ENCODE results near the gene SRP19. TPM values are rescaled to one million over a fixed set of nuclear protein-coding genes. Genes with fewer than 3 reads are reported as not detected.
A peak's percentile ranks its signal among the peaks of the same experiment; 100 is the strongest.
"Not testable (repeated sequence)": the region's sequence is repeated elsewhere in the genome, so short reads cannot be mapped to it uniquely, and the experiment has no call there.

Gene SRP19
- total RNA-seq, 2 experiments from 2014 or later: 66.5 to 67.3 TPM

DNA sequence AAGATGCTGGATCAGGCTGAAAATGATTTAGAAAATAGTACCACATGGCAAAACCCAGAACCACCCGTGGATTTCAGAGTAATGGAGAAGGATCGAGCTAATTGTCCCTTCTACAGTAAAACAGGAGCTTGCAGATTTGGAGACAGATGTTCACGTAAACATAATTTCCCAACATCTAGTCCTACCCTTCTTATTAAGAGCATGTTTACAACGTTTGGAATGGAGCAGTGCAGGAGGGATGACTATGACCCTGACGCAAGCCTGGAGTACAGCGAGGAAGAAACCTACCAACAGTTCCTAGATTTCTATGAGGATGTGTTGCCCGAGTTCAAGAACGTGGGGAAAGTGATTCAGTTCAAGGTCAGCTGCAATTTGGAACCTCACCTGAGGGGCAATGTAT lies 31.0 kb downstream of the SRP19 start:
- peaks cover 38% of the 10 kb centered on the region for H3K36me3 Mint-ChIP-seq
- H3K27me3 Mint-ChIP-seq, H3K4me3 Mint-ChIP-seq, H3K27ac Mint-ChIP-seq, H3K9me3 Mint-ChIP-seq, DNase-seq: not testable (repeated sequence)
- peaks cover 17% of the 10 kb centered on the region for H3K4me1 Mint-ChIP-seq

DNA sequence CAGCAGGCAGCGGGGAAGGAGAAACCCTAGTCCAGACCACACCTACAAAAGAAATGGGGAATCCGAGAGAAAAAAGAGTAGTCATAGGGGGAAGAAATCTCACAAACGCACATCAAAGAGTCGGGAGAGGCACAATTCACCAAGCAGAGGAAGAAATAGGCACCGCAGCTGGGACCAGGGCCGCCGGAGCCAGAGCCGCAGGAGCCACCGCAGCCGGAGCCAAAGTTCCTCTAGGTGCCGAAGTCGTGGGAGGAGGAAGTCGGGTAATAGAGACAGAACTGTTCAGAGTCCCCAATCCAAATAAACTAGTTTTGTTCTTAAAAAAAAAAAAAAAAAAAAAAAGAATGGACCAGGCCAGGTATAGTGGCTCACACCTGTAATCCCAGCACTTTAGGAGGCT lies 31.7 kb downstream of the SRP19 start:
- Mint-ChIP-seq H3K36me3 (peaks cover 37% of the 10 kb centered on the region), H3K4me1 (peaks cover 12% of the 10 kb centered on the region), H3K4me3 (no peak overlapping the region), H3K9me3 (peaks cover 3% of the 10 kb centered on the region), H3K27ac (no peak overlapping the region), H3K27me3 (no peaks in the 10 kb centered on the region)
- DNase-seq: no peak

DNA sequence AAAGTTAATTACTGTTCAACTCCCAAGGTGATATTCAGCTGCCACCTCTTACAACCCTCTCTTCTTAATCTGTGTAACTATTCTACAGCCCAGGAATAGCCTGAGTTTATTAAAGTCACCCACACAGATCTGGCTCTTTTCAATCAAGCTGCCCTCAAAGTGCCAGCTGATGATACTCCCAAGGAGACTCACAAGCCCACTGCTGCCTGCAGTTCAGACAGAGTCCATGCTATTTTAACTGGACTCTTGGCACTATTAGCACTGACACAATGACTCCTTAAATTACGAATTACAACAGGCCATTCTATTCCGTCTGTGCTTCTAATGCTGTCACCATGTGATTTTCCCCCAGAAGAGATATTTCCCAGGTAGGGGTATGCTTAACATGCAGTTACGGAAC lies 34.6 kb downstream of the SRP19 start:
- peaks cover 2% of the 10 kb centered on the region for H3K4me1 Mint-ChIP-seq
- no peaks in the 10 kb centered on the region for H3K27me3 Mint-ChIP-seq
- H3K36me3 Mint-ChIP-seq: peaks cover 31% of the 10 kb centered on the region
- no peak for DNase-seq
- no peak overlapping the region for H3K4me3 Mint-ChIP-seq
- H3K9me3 Mint-ChIP-seq: no peaks in the 10 kb centered on the region
- H3K27ac Mint-ChIP-seq: no peak overlapping the region

DNA sequence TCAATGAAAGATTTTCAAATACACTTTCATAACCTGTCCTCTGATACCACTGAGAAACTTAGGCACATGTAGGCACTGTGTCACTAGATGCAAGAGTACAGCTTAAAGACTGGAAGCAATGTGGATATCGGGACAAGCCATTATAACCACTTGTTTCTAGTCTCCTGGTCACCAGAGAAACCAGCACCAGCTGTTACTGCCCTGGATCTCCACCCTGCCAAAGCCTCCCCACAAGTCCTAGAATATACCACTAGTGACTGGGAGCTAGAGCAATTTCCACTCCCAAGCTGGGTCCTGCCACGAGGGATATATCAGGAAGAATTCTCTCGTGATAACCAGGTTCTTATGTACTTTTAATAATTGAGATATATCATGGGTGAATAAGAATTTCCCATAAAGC lies 41.5 kb downstream of the SRP19 start:
- Mint-ChIP-seq H3K9me3 (no peaks in the 10 kb centered on the region), H3K27me3 (no peaks in the 10 kb centered on the region), H3K4me3 (no peak overlapping the region), H3K4me1 (peaks cover 11% of the 10 kb centered on the region), H3K27ac (no peak overlapping the region), H3K36me3 (peaks cover 19% of the 10 kb centered on the region)
- no peak for DNase-seq

DNA sequence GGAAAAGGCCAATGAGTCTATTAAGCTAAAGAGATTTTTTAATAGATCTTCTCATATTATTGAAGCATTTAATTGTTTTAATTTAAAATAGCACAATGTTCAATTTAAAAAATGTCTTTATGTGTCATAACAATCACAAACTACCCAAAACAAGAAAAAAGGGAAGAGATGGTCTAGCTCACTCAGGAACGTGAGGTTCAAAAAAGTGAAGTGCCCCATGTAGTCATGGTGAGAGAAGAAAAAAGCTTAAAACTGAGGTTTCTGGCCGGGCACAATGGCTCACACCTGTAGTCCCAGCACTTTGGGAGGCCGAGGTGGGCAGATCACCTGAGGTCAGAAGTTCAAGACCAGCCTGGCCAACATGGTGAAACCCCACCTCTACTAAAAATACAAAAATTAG lies 43.9 kb downstream of the SRP19 start:
- not testable (repeated sequence) for H3K9me3 Mint-ChIP-seq, H3K27ac Mint-ChIP-seq, H3K27me3 Mint-ChIP-seq

DNA sequence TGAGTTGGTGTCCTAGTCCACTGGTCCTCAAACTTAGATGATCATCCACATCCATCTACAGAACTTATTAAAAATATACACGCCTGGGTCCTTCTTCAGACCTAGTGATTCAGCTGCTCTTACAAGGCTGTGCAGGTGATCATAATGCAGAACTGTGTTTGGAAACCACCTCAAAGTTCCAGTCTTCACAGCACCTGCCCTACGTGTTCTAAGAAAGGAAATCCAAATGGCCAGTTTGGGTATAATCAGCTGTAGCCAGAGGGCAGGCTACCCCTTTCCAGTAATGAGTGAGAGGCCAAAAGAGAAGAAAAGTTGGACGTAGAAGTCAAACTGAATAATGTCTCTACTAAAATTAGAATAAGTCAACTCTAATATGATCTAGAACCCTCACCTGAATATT lies 45.5 kb downstream of the SRP19 start:
- H3K27me3 Mint-ChIP-seq: no peaks in the 10 kb centered on the region
- H3K9me3 Mint-ChIP-seq: no peaks in the 10 kb centered on the region
- H3K4me1 Mint-ChIP-seq: peaks cover 16% of the 10 kb centered on the region
- DNase-seq: no peak
- H3K36me3 Mint-ChIP-seq: peaks cover 20% of the 10 kb centered on the region
- H3K27ac Mint-ChIP-seq: no peak overlapping the region
- H3K4me3 Mint-ChIP-seq: no peak overlapping the region

More for the DNA sequence above, 43.9 kb downstream of the SRP19 start:
- DNase-seq, H3K4me3 Mint-ChIP-seq: not testable (repeated sequence)
- peaks cover 16% of the 10 kb centered on the region for H3K36me3 Mint-ChIP-seq
- peaks cover 11% of the 10 kb centered on the region for H3K4me1 Mint-ChIP-seq

DNA sequence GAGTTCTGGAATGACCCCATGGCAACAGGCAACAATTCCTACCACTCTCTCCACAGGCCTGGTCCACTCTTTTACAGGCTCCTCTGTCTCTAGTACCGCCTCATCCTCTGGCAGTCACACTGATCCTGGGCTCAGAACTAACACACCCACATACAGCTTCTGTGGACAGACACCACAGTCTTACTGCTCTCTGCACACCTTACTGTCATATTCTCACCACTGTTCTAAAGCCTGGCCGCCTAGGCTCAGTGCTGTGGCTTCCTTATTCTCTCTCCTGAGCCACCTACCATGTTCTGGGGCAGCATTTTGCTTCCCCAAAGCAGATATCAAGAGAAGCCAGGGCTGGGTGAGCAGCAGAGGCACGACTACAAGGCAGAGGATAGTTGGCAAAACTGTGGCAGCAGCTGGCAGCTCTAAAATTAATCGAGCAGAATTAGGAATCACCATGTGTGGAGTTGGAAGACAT lies 46.1 kb downstream of the SRP19 start:
- Mint-ChIP-seq H3K27ac (no peak overlapping the region), H3K4me1 (peaks cover 19% of the 10 kb centered on the region), H3K9me3 (no peaks in the 10 kb centered on the region), H3K4me3 (no peak overlapping the region), H3K36me3 (peaks cover 20% of the 10 kb centered on the region), H3K27me3 (no peaks in the 10 kb centered on the region)
- no peak for DNase-seq

DNA sequence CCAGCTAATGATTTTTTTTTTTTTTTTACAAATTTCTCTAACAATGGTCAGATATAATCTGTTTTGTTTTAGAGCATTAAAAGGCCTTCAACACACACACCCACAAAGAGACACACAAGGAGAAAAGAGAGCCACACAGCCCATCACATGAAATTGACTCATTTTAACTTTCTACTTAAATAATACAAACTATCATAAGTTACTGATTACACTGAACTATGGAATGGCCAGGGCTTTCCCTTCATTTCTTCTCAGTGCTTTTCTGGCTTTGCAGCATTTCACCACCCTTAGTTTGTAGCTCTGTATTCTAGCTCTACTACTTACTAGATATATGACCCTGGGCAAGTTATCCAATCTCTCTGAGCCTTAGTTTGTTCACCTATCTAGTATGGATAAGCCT lies 47.8 kb downstream of the SRP19 start:
- no peak overlapping the region for H3K4me3 Mint-ChIP-seq
- no peak overlapping the region for H3K27ac Mint-ChIP-seq
- H3K4me1 Mint-ChIP-seq: peaks cover 22% of the 10 kb centered on the region
- H3K36me3 Mint-ChIP-seq: peaks cover 23% of the 10 kb centered on the region
- no peaks in the 10 kb centered on the region for H3K9me3 Mint-ChIP-seq
- H3K27me3 Mint-ChIP-seq: no peaks in the 10 kb centered on the region
- DNase-seq: no peak

DNA sequence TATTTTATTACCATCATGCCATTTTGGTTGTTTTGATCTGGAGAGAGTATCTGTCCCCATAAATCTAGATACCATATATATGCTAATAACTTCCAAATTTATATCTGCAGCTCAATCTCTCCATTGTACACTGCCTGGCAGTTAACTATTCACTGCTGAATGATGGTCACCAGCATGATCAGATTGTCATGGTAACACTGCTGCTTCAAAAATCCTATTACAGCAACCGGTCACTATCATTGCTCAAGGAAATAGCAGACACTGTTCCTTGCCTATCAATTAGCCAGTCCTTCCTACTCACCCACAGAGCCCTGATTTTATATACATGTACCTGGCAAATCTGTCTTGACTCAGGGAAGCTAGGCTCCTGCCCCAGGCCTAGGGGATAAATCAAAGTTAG lies 49.4 kb downstream of the SRP19 start:
- H3K36me3 Mint-ChIP-seq: peaks cover 27% of the 10 kb centered on the region
- H3K4me3 Mint-ChIP-seq: no peak overlapping the region
- H3K4me1 Mint-ChIP-seq: peaks cover 25% of the 10 kb centered on the region
- no peaks in the 10 kb centered on the region for H3K9me3 Mint-ChIP-seq
- H3K27me3 Mint-ChIP-seq: no peaks in the 10 kb centered on the region
- no peak overlapping the region for H3K27ac Mint-ChIP-seq
- DNase-seq: no peak

DNA sequence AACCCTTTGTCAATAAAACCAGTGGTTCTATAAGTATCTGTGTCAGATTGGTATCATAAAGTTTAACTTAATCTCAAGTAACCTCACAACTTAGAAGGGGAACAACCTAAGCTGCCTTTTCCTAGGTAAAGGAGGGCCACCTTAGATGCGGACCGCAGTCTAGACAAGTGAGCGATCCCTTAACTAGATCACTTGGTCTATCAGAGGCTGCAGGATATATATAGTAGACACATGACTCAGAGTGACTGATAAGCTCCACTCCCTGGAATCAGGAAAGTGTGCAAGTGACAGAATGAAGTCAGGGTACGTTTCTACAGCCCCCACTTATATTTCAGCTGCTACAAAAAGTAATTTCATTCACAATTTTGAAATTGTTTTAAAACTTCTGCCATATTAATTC lies 53.5 kb downstream of the SRP19 start:
- H3K36me3 Mint-ChIP-seq: peaks cover 50% of the 10 kb centered on the region
- H3K4me1 Mint-ChIP-seq: peaks cover 48% of the 10 kb centered on the region
- H3K27me3 Mint-ChIP-seq: no peaks in the 10 kb centered on the region
- DNase-seq: no peak
- no peak overlapping the region for H3K4me3 Mint-ChIP-seq
- H3K27ac Mint-ChIP-seq: no peak overlapping the region
- no peaks in the 10 kb centered on the region for H3K9me3 Mint-ChIP-seq

DNA sequence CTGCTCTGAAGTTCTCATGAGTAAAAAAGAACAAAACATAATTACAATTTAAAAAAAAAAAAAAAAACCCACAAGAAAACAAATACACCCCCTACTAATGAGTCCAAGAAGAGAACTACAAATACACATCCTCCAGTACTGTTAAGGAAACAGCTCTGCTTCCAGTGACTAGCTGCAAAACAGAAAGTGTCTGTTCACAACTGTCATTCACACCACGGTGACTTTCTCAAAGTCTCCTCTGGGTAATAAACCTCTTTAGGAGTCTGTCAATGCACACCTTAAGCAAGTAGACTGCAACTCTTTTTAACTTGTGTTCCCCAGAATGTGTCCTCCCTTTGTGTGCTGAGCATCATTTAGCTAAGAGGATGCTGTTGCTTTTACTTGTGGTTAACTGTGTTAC lies 54.7 kb downstream of the SRP19 start:
- Mint-ChIP-seq H3K27me3 (no peaks in the 10 kb centered on the region), H3K9me3 (no peaks in the 10 kb centered on the region), H3K27ac (no peak overlapping the region), H3K4me1 (peaks cover 53% of the 10 kb centered on the region), H3K4me3 (no peak overlapping the region), H3K36me3 (peaks cover 44% of the 10 kb centered on the region)
- DNase-seq: no peak

DNA sequence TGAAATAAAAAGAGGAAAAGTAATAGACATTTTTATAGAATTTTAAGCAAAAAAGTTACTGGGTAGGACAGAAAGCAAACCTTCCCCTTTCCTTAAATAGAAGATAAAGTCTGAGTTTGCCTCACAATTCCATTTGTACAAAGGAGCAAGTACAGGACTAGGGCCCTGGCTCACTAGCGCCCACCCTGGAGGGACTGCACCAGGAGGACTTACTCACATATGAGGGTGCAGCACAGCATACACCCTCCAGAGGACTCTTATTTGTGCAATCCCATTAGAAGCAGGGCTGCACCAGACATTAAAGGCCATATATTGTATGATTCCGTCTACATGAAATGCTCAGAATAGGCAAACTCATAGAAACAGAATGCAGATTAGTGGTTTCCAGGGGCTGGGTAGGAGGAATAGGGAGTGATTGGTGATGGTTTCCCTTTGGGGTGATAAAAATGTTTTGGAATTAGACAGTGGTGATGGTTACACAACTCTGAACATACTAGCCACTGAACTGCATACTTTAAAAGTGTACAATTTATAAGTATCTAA lies 56.4 kb downstream of the SRP19 start:
- H3K9me3 Mint-ChIP-seq: no peaks in the 10 kb centered on the region
- peaks cover 54% of the 10 kb centered on the region for H3K4me1 Mint-ChIP-seq
- H3K27ac Mint-ChIP-seq: no peak overlapping the region
- H3K36me3 Mint-ChIP-seq: peaks cover 42% of the 10 kb centered on the region
- DNase-seq: peak; percentile 21
- no peaks in the 10 kb centered on the region for H3K27me3 Mint-ChIP-seq
- H3K4me3 Mint-ChIP-seq: no peak overlapping the region

DNA sequence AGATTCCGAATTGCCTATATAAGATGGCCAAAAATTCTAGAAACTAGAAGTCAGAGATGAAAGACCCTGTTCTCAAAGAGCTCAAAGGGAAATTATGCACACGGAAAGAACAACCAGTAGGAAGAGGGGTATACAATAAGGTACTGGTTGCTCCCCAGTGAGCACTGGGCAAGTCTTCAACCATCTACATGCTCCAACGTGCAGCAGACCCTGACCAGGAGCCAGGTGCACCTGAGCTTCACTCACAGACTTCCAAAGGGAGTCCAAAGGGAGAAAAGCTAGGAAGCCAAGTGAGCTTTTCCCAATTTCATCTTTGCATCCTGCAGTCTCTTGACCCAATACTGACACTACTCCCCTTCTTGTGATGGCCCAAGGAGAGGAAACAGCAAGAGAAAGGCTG lies 57.0 kb downstream of the SRP19 start:
- no peak for DNase-seq
- H3K27me3 Mint-ChIP-seq: no peaks in the 10 kb centered on the region
- H3K9me3 Mint-ChIP-seq: no peaks in the 10 kb centered on the region
- no peak overlapping the region for H3K4me3 Mint-ChIP-seq
- peaks cover 55% of the 10 kb centered on the region for H3K4me1 Mint-ChIP-seq
- no peak overlapping the region for H3K27ac Mint-ChIP-seq
- peaks cover 40% of the 10 kb centered on the region for H3K36me3 Mint-ChIP-seq

DNA sequence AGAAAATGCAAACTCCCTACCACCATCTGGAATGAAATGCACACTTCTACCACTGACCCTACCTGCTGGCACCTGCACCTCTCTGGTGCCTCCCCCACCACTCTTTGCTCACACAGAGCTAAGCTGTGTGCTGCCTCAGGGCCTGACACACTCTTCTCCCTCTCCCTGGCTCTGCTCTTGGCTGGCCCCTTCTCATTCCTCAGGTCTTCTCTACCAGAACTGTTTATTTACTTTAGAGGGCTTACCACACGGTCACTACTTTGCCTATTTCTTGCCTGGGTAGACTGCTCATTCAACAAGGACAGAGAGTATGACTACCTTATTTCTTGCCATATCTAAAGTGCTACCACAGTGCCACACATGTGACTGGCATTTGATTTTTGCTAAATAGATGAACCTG lies 57.6 kb downstream of the SRP19 start:
- peaks cover 39% of the 10 kb centered on the region for H3K36me3 Mint-ChIP-seq
- H3K4me3 Mint-ChIP-seq: no peak overlapping the region
- no peaks in the 10 kb centered on the region for H3K27me3 Mint-ChIP-seq
- no peak overlapping the region for H3K27ac Mint-ChIP-seq
- peaks cover 60% of the 10 kb centered on the region for H3K4me1 Mint-ChIP-seq
- DNase-seq: no peak
- H3K9me3 Mint-ChIP-seq: no peaks in the 10 kb centered on the region

Measured in activated naive CD8-positive, alpha-beta T cell treated with anti-CD3 and anti-CD28 coated beads for 36 hours (primary cell).